GM23248 (cell line): Measurements from ENCODE around the gene PLCH2.

Experiments used
- EZH2 ChIP-seq: fragments of 200-600 bp; sonication (generic); IDR thresholded peaks from 2 replicates; pipeline ENCODE4 v1.6.1; 2018; ENCODE audit warnings: antibody characterized with exemption, mild to moderate bottlenecking; ENCODE audit not compliant: insufficient read depth, poor library complexity, severe bottlenecking
- EZH2phosphoT487 ChIP-seq: fragments of 200-600 bp; sonication (generic); IDR thresholded peaks from 2 replicates; pipeline ENCODE4 v1.6.1; 2018; ENCODE audit warnings: antibody characterized with exemption, moderate library complexity, mild to moderate bottlenecking, low read depth; ENCODE audit not compliant: insufficient read depth

DNA sequence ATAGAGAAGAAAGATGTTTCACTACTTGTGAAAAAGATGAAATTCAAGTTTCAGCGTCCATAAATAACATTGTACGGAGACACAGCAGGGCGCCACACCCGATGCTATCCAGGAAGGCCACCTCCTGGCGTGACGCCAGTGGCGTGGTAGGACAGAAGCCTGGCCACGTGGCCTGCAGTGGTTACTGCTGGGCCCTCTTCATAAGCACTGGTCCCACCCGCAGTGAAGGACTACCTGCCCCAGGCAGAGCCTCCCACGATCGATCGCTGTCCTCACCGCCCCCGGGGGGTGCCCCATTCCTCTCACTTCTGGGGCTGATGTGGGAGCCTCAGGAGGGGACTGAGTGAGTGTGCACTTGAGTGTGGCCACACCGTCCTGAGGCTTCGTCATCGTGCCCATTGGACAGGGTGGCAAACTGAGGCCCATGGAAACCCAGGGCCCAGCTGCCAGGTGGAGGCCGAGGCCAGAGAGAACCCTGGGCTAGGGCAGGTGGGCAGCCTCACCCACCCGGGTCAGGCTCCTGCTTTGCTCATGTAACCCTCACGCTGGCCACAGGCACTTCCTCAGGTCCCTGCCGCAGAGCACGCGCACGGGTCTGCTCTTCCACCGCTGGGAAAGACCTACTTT, 65.6 kb downstream of the PLCH2 start:
- TF ChIP-seq EZH2 (no peak), EZH2phosphoT487 (no peak)
